Gastroesophageal sphincter (tissue), 3 donors: ENCODE results near the gene THSD7A.

Source experiments
- CTCF ChIP-seq, 4 experiments: fragments of 200-600 bp in 2 of 4; fragments of 450-650 bp in 2 of 4; sonication (generic) in 1 of 4; IDR thresholded peaks; one replicate each; pipeline ENCODE4 v1.5.1; 2017 to 2019; ENCODE audit warnings: antibody characterized with exemption in 4 of 4, mild to moderate bottlenecking in 2 of 4, moderate library complexity in 2 of 4
- POLR2A ChIP-seq, 2 donors: fragments of 450-650 bp; IDR thresholded peaks; one replicate each; pipeline ENCODE4 v1.6.1; 2017; ENCODE audit warnings: antibody characterized with exemption in 2 of 2, mild to moderate bottlenecking in 2 of 2, moderate library complexity in 1 of 2
- POLR2AphosphoS5 ChIP-seq: sonication (generic); formaldehyde crosslinking; IDR thresholded peaks from one replicate; pipeline ENCODE4 v1.6.1; 2017; ENCODE audit warnings: antibody characterized with exemption

GRCh38 chr7:11638011-11638774 lies 193.8 kb downstream of the THSD7A start:
- TF ChIP-seq POLR2AphosphoS5, result no peak
- no peak for TF ChIP-seq POLR2A (IDR thresholded peaks at IDR 0.05)
- TF ChIP-seq CTCF (IDR thresholded peaks at IDR 0.05), result no peak
